ENCODE data around the gene ENTREP3.

ENTREP3 gene

GRCh38 chr1:155251566-155251965 is 3.7 kb downstream of the ENTREP3 start:
- H2BK120ac ChIP-seq (ENCODE audit: low read depth, low read length), result no peak overlapping the region
- DNase-seq (ENCODE audit: low spot score), result no peak
- H3K4ac ChIP-seq (ENCODE audit: low read length), result no peak overlapping the region
- H3K27ac ChIP-seq (replicated peaks; ENCODE audit: low read length), result no peak overlapping the region
- H2BK12ac ChIP-seq (ENCODE audit: low read length), result no peak overlapping the region
- H4K8ac ChIP-seq (ENCODE audit: low read depth, low read length), result no peak overlapping the region
- no peaks in the 10 kb centered on the region for H3K27me3 ChIP-seq (ENCODE audit: control insufficient read depth in 3 of 3, insufficient read depth in 3 of 3, low read depth in 1 of 3, low read length in 3 of 3)
- no peak overlapping the region for H3K23ac ChIP-seq (ENCODE audit: low read depth, low read length, poor library complexity)
- H2AK5ac ChIP-seq (ENCODE audit: low read depth, low read length), result no peak overlapping the region
- no peak overlapping the region for H3K4me2 ChIP-seq (ENCODE audit: insufficient read depth, low read length, poor library complexity, severe bottlenecking)
- H3K4me3 ChIP-seq (ENCODE audit: low read length in 2 of 2), result no peak overlapping the region
- no peak overlapping the region for H2BK15ac ChIP-seq (ENCODE audit: low read length)
- WGBS, 2 donors (ENCODE audit: extremely low coverage in 2 of 2, insufficient read length in 2 of 2, insufficient replicate concordance in 1 of 2), result no CpG with 5 or more reads among the region's 7 CpGs
- no peak overlapping the region for H3K18ac ChIP-seq (ENCODE audit: low read length)
- H4K91ac ChIP-seq (ENCODE audit: low read depth, low read length, poor library complexity), result no peak overlapping the region
- H3K36me3 ChIP-seq (replicated peaks in 1 of 2; ENCODE audit: control insufficient read depth in 2 of 2, insufficient read depth in 2 of 2, low read length in 2 of 2), result peaks cover 15 to 55% of the 10 kb centered on the region in 2 donors
- no peak overlapping the region for H2AFZ ChIP-seq (ENCODE audit: low read length)
- H2BK5ac ChIP-seq (ENCODE audit: low read length), result no peak overlapping the region
- no peak overlapping the region for H3K9ac ChIP-seq (ENCODE audit: low read depth, low read length, poor library complexity)
- peaks cover 24 to 29% of the 10 kb centered on the region in 2 donors for H3K4me1 ChIP-seq (ENCODE audit: control insufficient read depth in 2 of 2, insufficient read depth in 1 of 2, low read depth in 1 of 2, low read length in 2 of 2)
- no peaks in the 10 kb centered on the region for H3K9me3 ChIP-seq (replicated peaks in 1 of 2; ENCODE audit: control insufficient read depth in 2 of 2, insufficient read depth in 1 of 2, low read depth in 1 of 2, low read length in 2 of 2)
- no peak overlapping the region for H3K14ac ChIP-seq (ENCODE audit: low read length)
- H3K79me1 ChIP-seq (ENCODE audit: low read depth, low read length), result peaks cover 15% of the 10 kb centered on the region

GRCh38 chr1:155250633-155251449 is 4.4 kb downstream of the ENTREP3 start:
- Histone ChIP-seq H3K18ac (ENCODE audit: low read length) (peak overlapping the region; percentile 89), H3K36me3 (replicated peaks in 1 of 2; ENCODE audit: control insufficient read depth in 2 of 2, insufficient read depth in 2 of 2, low read length in 2 of 2) (peaks cover 16 to 52% of the 10 kb centered on the region in 2 donors), H3K27ac (replicated peaks; ENCODE audit: low read length) (no peak overlapping the region), H3K79me1 (ENCODE audit: low read depth, low read length) (peaks cover 15% of the 10 kb centered on the region), H3K4me1 (ENCODE audit: control insufficient read depth in 2 of 2, insufficient read depth in 1 of 2, low read depth in 1 of 2, low read length in 2 of 2) (peaks cover 24 to 26% of the 10 kb centered on the region in 2 donors), H2BK120ac (ENCODE audit: low read depth, low read length) (no peak overlapping the region), H3K9ac (ENCODE audit: low read depth, low read length, poor library complexity) (peak overlapping the region; percentile 75), H3K27me3 (ENCODE audit: control insufficient read depth in 3 of 3, insufficient read depth in 3 of 3, low read depth in 1 of 3, low read length in 3 of 3) (no peaks in the 10 kb centered on the region), H2AFZ (ENCODE audit: low read length) (no peak overlapping the region), H3K23ac (ENCODE audit: low read depth, low read length, poor library complexity) (no peak overlapping the region), H3K4ac (ENCODE audit: low read length) (no peak overlapping the region), H2BK5ac (ENCODE audit: low read length) (no peak overlapping the region), H3K4me3 (ENCODE audit: low read length in 2 of 2) (peak overlapping the region in 1 of 2 donors; percentile 75), H4K91ac (ENCODE audit: low read depth, low read length, poor library complexity) (no peak overlapping the region), H2BK12ac (ENCODE audit: low read length) (no peak overlapping the region), H2BK15ac (ENCODE audit: low read length) (peak overlapping the region; percentile 70), H3K9me3 (replicated peaks in 1 of 2; ENCODE audit: control insufficient read depth in 2 of 2, insufficient read depth in 1 of 2, low read depth in 1 of 2, low read length in 2 of 2) (no peaks in the 10 kb centered on the region), H3K4me2 (ENCODE audit: insufficient read depth, low read length, poor library complexity, severe bottlenecking) (peak overlapping the region; percentile 59), H3K14ac (ENCODE audit: low read length) (no peak overlapping the region), H4K8ac (ENCODE audit: low read depth, low read length) (no peak overlapping the region), H2AK5ac (ENCODE audit: low read depth, low read length) (peak overlapping the region; percentile 82)
- peak; percentile 95 for DNase-seq (ENCODE audit: low spot score)
- WGBS, 2 donors (ENCODE audit: extremely low coverage in 2 of 2, insufficient read length in 2 of 2, insufficient replicate concordance in 1 of 2), result no CpG with 5 or more reads among the region's 23 CpGs

- Histone ChIP-seq H2BK12ac (ENCODE audit: low read length) (no peak overlapping the region), H3K36me3 (replicated peaks in 1 of 2; ENCODE audit: control insufficient read depth in 2 of 2, insufficient read depth in 2 of 2, low read length in 2 of 2) (peaks cover 16 to 51% of the 10 kb centered on the region in 2 donors), H3K18ac (ENCODE audit: low read length) (peak overlapping the region; percentile 89), H3K9ac (ENCODE audit: low read depth, low read length, poor library complexity) (peak overlapping the region; percentile 75), H4K8ac (ENCODE audit: low read depth, low read length) (no peak overlapping the region), H2BK15ac (ENCODE audit: low read length) (peak overlapping the region; percentile 70), H3K23ac (ENCODE audit: low read depth, low read length, poor library complexity) (no peak overlapping the region), H3K4ac (ENCODE audit: low read length) (no peak overlapping the region), H2BK5ac (ENCODE audit: low read length) (no peak overlapping the region), H3K9me3 (replicated peaks in 1 of 2; ENCODE audit: control insufficient read depth in 2 of 2, insufficient read depth in 1 of 2, low read depth in 1 of 2, low read length in 2 of 2) (no peaks in the 10 kb centered on the region), H3K27me3 (ENCODE audit: control insufficient read depth in 3 of 3, insufficient read depth in 3 of 3, low read depth in 1 of 3, low read length in 3 of 3) (no peaks in the 10 kb centered on the region), H2AFZ (ENCODE audit: low read length) (no peak overlapping the region), H3K14ac (ENCODE audit: low read length) (no peak overlapping the region), H3K27ac (replicated peaks; ENCODE audit: low read length) (no peak overlapping the region), H3K4me2 (ENCODE audit: insufficient read depth, low read length, poor library complexity, severe bottlenecking) (peak overlapping the region; percentile 59), H3K79me1 (ENCODE audit: low read depth, low read length) (peaks cover 15% of the 10 kb centered on the region), H3K4me3 (ENCODE audit: low read length in 2 of 2) (peak overlapping the region in 1 of 2 donors; percentile 75), H2AK5ac (ENCODE audit: low read depth, low read length) (peak overlapping the region; percentile 82), H4K91ac (ENCODE audit: low read depth, low read length, poor library complexity) (no peak overlapping the region), H2BK120ac (ENCODE audit: low read depth, low read length) (no peak overlapping the region), H3K4me1 (ENCODE audit: control insufficient read depth in 2 of 2, insufficient read depth in 1 of 2, low read depth in 1 of 2, low read length in 2 of 2) (peaks cover 23 to 29% of the 10 kb centered on the region in 2 donors)
- DNase-seq (ENCODE audit: low spot score), result no peak
- WGBS, 2 donors (ENCODE audit: extremely low coverage in 2 of 2, insufficient read length in 2 of 2, insufficient replicate concordance in 1 of 2), result no CpG with 5 or more reads among the region's 28 CpGs
These were observed 5.0 kb downstream of the ENTREP3 start for GRCh38 chr1:155250246-155250632.

- no peak overlapping the region for H3K9ac ChIP-seq (ENCODE audit: low read depth, low read length, poor library complexity)
- no peaks in the 10 kb centered on the region for H3K9me3 ChIP-seq (replicated peaks in 1 of 2; ENCODE audit: control insufficient read depth in 2 of 2, insufficient read depth in 1 of 2, low read depth in 1 of 2, low read length in 2 of 2)
- DNase-seq (ENCODE audit: low spot score), result no peak
- no peak overlapping the region for H2AK5ac ChIP-seq (ENCODE audit: low read depth, low read length)
- no peak overlapping the region for H3K4me2 ChIP-seq (ENCODE audit: insufficient read depth, low read length, poor library complexity, severe bottlenecking)
- no peak overlapping the region for H2BK12ac ChIP-seq (ENCODE audit: low read length)
- H3K27ac ChIP-seq (replicated peaks; ENCODE audit: low read length), result no peak overlapping the region
- H4K8ac ChIP-seq (ENCODE audit: low read depth, low read length), result no peak overlapping the region
- H3K79me1 ChIP-seq (ENCODE audit: low read depth, low read length), result peaks cover 5% of the 10 kb centered on the region
- H3K23ac ChIP-seq (ENCODE audit: low read depth, low read length, poor library complexity), result no peak overlapping the region
- no peak overlapping the region for H3K4ac ChIP-seq (ENCODE audit: low read length)
- H4K91ac ChIP-seq (ENCODE audit: low read depth, low read length, poor library complexity), result no peak overlapping the region
- H3K27me3 ChIP-seq (ENCODE audit: control insufficient read depth in 3 of 3, insufficient read depth in 3 of 3, low read depth in 1 of 3, low read length in 3 of 3), result no peaks in the 10 kb centered on the region
- no CpG with 5 or more reads among the region's 26 CpGs for WGBS, 2 donors (ENCODE audit: extremely low coverage in 2 of 2, insufficient read length in 2 of 2, insufficient replicate concordance in 1 of 2)
- H3K18ac ChIP-seq (ENCODE audit: low read length), result no peak overlapping the region
- no peak overlapping the region for H3K4me3 ChIP-seq (ENCODE audit: low read length in 2 of 2)
- H2BK5ac ChIP-seq (ENCODE audit: low read length), result no peak overlapping the region
- H3K4me1 ChIP-seq (ENCODE audit: control insufficient read depth in 2 of 2, insufficient read depth in 1 of 2, low read depth in 1 of 2, low read length in 2 of 2), result peaks cover 10 to 13% of the 10 kb centered on the region in 2 donors
- no peak overlapping the region for H2BK120ac ChIP-seq (ENCODE audit: low read depth, low read length)
- H2AFZ ChIP-seq (ENCODE audit: low read length), result no peak overlapping the region
- H2BK15ac ChIP-seq (ENCODE audit: low read length), result no peak overlapping the region
- no peak overlapping the region for H3K14ac ChIP-seq (ENCODE audit: low read length)
- peaks cover 16 to 49% of the 10 kb centered on the region in 2 donors for H3K36me3 ChIP-seq (replicated peaks in 1 of 2; ENCODE audit: control insufficient read depth in 2 of 2, insufficient read depth in 2 of 2, low read length in 2 of 2)
These were observed 7.4 kb downstream of the ENTREP3 start for GRCh38 chr1:155247667-155248553.
